D341Med (cell line): ENCODE results near the gene TM9SF4.
A peak's percentile ranks its signal among the peaks of the same experiment; 100 is the strongest.
"Not testable (repeated sequence)": the region's sequence is repeated elsewhere in the genome, so short reads cannot be mapped to it uniquely, and the experiment has no call there.

ENCODE experiments used
- DNase-seq: peaks from one replicate; pipeline ENCODE4 v3.0.0; 2012; ENCODE audit warnings: low spot score

TM9SF4 gene

GRCh38 chr20:32158943-32159660 is 49.6 kb downstream of the TM9SF4 start:
- no peak for DNase-seq

DNA sequence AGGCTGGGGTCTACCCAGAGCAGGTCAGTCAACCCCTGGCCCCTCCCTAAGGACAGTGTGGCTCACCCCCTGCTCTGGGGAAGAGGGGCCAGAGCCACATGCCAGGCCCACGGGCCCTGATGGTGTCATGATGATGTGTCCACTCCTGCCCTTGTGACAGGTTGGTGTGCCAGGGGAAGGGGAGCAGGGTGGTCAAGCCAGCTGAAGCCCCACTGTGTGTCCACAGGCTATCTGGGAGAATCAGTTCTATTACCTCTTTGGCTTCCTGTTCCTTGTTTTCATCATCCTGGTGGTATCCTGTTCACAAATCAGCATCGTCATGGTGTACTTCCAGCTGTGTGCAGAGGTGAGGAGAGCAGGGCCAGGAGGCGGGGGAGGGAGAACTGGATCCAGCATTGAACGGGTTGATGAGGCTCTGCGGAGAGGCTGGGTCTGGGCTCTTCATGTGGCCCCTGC is 50.3 kb downstream of the TM9SF4 start:
- DNase-seq = no peak

DNA sequence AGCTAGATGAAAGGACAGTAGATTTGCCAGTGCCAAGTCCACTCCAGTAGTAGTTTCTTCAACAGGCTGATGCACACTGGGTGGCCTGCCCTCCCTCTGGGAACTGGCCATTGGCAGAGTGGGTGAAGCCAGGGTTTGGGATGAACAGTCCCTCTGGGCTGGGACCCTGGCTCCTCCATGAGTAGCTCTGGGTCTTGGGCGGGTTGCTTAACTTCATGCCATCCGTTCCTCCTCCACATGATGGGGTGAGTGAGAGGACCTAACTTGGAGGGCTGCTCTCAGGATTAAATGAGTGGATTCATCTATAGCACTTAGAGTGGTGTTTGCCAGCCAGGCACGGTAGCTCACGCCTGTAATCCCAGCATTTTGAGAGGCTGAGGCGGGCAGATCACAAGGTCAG is 50.8 kb downstream of the TM9SF4 start:
- DNase-seq = no peak

DNA sequence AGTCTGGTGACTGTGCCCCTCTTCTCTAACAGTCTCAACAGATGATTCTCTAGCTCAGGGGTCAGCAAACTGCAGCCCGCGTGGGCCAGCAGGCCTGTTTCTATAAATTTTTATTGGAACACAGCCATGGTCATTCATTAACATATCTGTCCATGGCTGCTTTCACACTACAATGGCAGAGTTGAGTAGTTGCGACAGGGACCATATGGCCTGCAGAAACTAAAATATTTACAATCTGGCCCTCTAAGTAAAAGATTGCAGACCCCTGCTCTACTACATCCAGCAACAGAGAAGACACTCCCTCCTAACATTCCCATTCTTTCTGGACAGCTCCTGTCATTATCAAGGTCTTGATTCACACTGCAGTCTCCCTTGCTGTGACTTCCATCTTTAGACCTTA is 52.8 kb downstream of the TM9SF4 start:
- DNase-seq = no peak

DNA sequence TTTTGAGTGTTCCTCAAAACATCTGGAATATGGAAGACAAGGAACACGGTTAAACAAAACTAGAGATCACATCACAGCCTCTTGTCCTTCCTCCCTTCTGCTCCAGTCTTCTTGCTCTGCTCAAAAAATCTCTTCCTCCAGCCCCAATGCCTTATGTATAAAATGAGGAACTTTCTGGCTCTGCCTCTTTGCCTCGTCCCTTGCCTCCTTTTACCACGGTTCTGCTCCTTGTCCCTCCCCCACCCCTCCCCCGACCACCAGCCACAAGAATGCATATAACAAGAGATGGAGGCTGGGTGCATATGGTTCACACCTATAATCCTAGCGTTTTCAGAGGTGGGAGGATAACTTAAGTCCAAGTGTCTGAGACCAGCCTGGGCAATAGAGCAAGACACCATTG is 54.4 kb downstream of the TM9SF4 start:
- no peak for DNase-seq

GRCh38 chr20:32164984-32165735 is 55.6 kb downstream of the TM9SF4 start:
- DNase-seq = no peak

- no peak for DNase-seq
These were observed 56.5 kb downstream of the TM9SF4 start for GRCh38 chr20:32165836-32166545.

DNA sequence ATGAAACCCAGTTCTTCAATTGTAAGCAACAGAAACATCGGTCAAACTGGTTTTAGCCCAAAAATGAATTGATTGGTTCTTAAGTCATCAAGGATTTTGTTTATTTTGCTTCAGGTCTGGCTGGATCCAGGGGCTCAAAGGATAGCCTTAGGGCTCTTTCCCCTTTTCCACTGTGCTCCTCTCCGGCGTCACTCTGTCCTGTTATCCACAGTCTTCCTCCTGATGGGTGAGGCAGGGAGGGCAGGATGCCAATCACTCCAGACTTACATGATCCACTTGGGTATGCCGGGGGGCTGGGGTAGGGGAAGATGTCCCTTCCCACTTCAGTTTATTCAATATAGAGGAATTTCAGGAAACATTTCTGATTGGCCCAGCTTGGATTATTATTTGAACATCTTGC is 58.0 kb downstream of the TM9SF4 start:
- no peak for DNase-seq

GRCh38 chr20:32168184-32168910 is 58.8 kb downstream of the TM9SF4 start:
- DNase-seq = no peak

DNA sequence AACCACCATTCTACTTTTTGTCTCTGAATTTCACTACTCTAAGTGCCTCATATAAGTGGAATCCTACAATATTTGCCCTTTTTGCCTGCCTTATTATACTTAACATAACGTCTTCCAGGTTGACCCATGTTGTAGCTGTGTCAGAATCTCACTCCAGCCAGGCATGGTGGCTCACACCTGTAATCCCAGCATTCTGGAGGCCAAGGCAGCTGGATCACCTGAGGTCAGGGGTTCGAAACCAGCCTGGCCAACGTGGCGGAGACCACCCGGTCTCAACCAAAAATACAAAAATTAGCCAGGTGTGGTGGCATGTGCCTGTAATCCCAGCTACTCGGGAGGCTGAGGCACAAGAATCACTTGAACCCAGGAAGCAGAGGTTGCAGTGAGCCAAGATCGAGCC is 68.2 kb downstream of the TM9SF4 start:
- not testable (repeated sequence) for DNase-seq

GRCh38 chr20:32179515-32179914 is 70.0 kb downstream of the TM9SF4 start:
- peak; percentile 56 for DNase-seq

GRCh38 chr20:32179934-32180333 is 70.4 kb downstream of the TM9SF4 start:
- no peak for DNase-seq

- DNase-seq = no peak
These were observed 72.1 kb downstream of the TM9SF4 start for GRCh38 chr20:32181606-32182005.

DNA sequence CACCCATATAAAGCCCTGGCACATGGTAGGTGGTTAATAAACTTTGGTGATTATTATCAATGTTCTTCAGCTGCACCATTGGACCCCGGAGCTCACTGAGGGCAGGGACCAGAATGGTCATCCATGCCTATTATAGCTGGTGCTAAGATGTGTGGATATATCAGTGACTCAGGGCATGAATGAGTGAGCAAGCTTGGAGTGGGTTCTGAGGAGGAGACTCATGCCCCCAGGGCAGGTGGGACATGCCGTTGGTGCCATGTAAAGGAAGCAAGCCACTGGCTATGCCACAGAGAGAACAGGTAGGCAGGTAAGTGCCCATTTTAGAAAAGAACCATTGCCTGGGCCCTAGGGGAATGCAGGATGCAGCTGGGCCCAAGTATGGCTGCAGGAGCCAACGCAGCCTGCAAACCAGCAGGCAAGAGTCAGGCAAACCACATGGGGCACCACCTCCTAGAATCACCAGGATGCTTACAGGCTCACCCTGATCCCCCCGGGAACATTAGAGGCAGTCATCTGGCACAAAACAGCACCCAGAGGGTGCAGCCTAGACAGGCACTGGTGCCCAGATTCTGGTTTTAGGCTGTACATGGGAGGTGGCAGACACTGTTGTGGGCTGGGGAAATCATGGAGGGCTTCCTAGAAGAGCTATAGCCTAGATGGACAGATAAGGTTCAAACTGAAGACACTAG is 74.6 kb downstream of the TM9SF4 start:
- no peak for DNase-seq

- no peak for DNase-seq
These were observed 75.6 kb downstream of the TM9SF4 start for GRCh38 chr20:32184961-32185603.

GRCh38 chr20:32186506-32186905 is 77.0 kb downstream of the TM9SF4 start:
- no peak for DNase-seq

DNA sequence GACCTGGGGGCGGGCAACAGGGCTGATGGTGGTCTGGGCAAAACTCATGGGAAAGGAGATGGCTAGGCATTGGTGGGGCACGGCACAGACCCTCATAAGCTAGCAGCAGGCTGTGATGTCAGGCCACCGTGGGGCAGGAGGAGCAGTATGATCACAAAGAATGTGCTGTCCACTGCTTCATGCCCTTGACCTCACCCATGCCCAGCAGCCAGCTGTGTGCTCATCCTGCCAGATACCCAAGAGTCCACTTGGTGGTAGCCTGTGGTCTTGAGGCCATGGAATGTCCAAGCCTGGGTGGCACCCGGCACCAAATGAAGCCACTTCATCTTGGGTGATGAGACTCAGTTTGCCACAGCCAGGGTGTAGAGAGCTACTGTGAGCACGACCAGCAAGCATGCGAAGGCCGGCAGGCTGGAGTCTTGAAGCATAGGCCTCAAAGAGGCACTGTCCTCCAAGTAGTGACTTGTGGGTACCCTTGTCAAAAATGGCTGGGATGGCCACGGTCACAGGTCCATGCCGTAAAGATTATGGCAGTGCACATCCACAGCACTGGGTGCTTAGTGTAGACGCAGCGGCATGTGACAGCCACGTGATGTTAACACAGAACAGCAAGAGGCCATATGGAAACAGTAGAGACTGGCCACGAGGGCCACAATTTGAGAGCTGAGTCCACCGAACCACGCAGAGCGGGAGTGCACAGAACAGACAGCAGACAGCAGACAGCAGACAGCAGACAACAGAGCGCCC is 79.0 kb downstream of the TM9SF4 start:
- no peak for DNase-seq

- no peak for DNase-seq
These were observed 79.6 kb downstream of the TM9SF4 start for GRCh38 chr20:32189123-32189410.

DNA sequence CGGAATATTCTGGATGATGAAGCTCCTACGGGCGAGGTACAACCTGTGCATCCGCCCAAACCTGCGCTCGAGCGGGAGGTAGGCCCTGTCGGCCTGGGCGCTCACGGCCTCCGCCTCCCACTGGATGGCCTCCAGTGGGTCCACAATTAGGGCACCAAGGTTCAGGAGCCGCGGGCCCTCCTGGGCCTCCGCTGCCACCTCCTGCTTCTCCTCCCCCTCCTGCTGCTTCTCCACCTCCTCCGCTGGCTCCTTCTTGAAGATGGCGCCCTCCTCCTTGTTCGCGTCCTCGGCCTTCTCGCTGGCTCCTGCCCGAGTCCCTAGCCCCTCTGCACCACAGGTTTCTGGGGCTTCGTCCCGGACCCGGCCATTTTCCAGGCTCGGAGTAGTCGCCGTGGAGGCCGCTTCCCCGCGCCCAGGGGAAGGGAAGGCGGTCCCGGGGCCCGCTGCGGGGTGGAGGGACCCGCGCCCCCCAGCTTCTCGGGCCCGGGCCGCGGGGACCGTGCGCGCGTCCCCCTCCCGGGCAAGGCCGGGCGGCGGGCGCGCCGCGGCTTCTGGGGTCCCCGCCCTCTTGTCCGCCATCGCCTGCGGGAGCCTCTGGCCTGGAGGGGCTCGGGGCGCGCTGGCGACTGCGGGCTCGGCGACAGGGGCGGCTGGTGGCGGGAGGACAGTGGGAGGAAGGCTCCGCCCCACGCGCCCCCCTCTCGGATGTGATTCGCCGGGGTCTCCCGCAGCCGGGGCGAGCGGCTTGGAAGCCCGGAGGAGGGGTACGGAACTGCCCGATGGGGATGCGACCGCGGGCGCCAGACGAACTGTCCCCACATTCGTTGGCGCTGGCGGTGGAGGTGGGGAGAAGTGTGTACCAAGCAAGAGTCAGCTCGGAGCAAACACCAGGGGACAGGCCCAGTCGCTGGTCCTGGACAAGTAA is 80.4 kb downstream of the TM9SF4 start:
- no peak for DNase-seq
